ENCODE measurements around the gene ATG16L1.
"Not testable (repeated sequence)": the region's sequence is repeated elsewhere in the genome, so short reads cannot be mapped to it uniquely, and the experiment has no call there.

The ATG16L1 gene

GRCh38 chr2:233336091-233336490 lies 84.6 kb downstream of the ATG16L1 start:
- DNase-seq (ENCODE audit: low spot score), result not testable (repeated sequence)

- DNase-seq (ENCODE audit: low spot score), result no peak
Observed at GRCh38 chr2:233336541-233336940, 85.1 kb downstream of the ATG16L1 start.

GRCh38 chr2:233338046-233338445 lies 86.6 kb downstream of the ATG16L1 start:
- DNase-seq (ENCODE audit: low spot score), result no peak

- no peak for DNase-seq (ENCODE audit: low spot score)
Observed at GRCh38 chr2:233338812-233339368, 87.4 kb downstream of the ATG16L1 start.

GRCh38 chr2:233339427-233339826 lies 88.0 kb downstream of the ATG16L1 start:
- DNase-seq (ENCODE audit: low spot score), result no peak

GRCh38 chr2:233341296-233341695 lies 89.8 kb downstream of the ATG16L1 start:
- no peak for DNase-seq (ENCODE audit: low spot score)

GRCh38 chr2:233342301-233342700 lies 90.8 kb downstream of the ATG16L1 start:
- DNase-seq (ENCODE audit: low spot score), result no peak

- DNase-seq (ENCODE audit: low spot score), result no peak
Observed at GRCh38 chr2:233343171-233343705, 91.8 kb downstream of the ATG16L1 start.

All from COLO829 (cell line).